Measurements from ENCODE around the gene NXPE4. TPM values are rescaled to one million over a fixed set of nuclear protein-coding genes. Genes with fewer than 3 reads are reported as not detected.

NXPE4 gene
- polyA plus RNA-seq, 1 donor from 2014 or later, result not detected

DNA sequence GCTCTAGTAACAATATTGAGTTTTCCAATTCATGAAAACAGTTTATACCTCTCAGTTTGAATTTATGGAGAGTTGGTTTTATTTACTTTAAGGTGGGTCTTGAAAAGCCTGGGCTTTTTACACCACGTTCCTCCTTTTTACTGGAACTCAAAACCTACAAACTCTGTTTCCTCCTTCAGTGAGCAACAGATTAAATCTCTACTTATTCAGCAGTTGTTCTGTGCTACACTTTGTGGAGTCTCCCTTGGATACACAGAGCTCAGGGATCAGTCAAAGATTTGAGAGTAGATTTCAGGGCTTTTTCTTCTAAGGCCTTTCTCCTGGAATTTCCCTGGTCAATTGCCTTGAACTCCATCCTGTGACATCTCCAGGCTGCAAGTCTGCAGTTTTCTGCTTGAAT lies 39.5 kb downstream of the NXPE4 start:
- H3F3A ChIP-seq (ENCODE audit: insufficient read depth, low read length, poor library complexity, severe bottlenecking), result no peaks in the 10 kb centered on the region
- no peak overlapping the region for H3K9ac ChIP-seq (ENCODE audit: low read length)
- H3K36me3 ChIP-seq (ENCODE audit: insufficient read depth, low read length), result no peaks in the 10 kb centered on the region
- H3K4me3 ChIP-seq (ENCODE audit: low read length), result no peak overlapping the region
- H3K9me2 ChIP-seq (ENCODE audit: insufficient read depth, low read length), result no peaks in the 10 kb centered on the region
- H2AFZ ChIP-seq (ENCODE audit: low read depth, low read length), result no peak overlapping the region
- H4K20me1 ChIP-seq (ENCODE audit: insufficient read depth), result no peaks in the 10 kb centered on the region
- TF ChIP-seq TAF1 (IDR thresholded peaks at IDR 0.05; ENCODE audit: low read depth) (no peak), REST (IDR thresholded peaks at IDR 0.05; ENCODE audit: borderline replicate concordance) (no peak), EZH2 (IDR thresholded peaks at IDR 0.05; ENCODE audit: borderline replicate concordance, insufficient read depth, low read length, poor library complexity, severe bottlenecking) (no peak), POLR2AphosphoS5 (IDR thresholded peaks at IDR 0.05) (no peak), MXI1 (conservative IDR thresholded peaks at IDR 0.05; ENCODE audit: poor library complexity, severe bottlenecking) (no peak), SMC3 (conservative IDR thresholded peaks at IDR 0.05; ENCODE audit: poor library complexity) (no peak), EP300 (conservative IDR thresholded peaks at IDR 0.05; ENCODE audit: poor library complexity, severe bottlenecking) (no peak), RAD21 (conservative IDR thresholded peaks at IDR 0.05) (no peak)
- TF ChIP-seq, protein P1, sequence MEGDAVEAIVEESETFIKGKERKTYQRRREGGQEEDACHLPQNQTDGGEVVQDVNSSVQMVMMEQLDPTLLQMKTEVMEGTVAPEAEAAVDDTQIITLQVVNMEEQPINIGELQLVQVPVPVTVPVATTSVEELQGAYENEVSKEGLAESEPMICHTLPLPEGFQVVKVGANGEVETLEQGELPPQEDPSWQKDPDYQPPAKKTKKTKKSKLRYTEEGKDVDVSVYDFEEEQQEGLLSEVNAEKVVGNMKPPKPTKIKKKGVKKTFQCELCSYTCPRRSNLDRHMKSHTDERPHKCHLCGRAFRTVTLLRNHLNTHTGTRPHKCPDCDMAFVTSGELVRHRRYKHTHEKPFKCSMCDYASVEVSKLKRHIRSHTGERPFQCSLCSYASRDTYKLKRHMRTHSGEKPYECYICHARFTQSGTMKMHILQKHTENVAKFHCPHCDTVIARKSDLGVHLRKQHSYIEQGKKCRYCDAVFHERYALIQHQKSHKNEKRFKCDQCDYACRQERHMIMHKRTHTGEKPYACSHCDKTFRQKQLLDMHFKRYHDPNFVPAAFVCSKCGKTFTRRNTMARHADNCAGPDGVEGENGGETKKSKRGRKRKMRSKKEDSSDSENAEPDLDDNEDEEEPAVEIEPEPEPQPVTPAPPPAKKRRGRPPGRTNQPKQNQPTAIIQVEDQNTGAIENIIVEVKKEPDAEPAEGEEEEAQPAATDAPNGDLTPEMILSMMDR (IDR thresholded peaks at IDR 0.05; ENCODE audit: poor library complexity, severe bottlenecking), result no peak
- no peaks in the 10 kb centered on the region for H3K9me3 ChIP-seq (ENCODE audit: low read length)
- no peaks in the 10 kb centered on the region for H3K79me2 ChIP-seq (replicated peaks; ENCODE audit: insufficient read depth, low read length)
- H3K4me2 ChIP-seq (ENCODE audit: low read length), result no peak overlapping the region
- no peak overlapping the region for H3K27ac ChIP-seq (ENCODE audit: low read length)
- H3K27me3 ChIP-seq (ENCODE audit: insufficient read depth, low read depth, low read length), result no peaks in the 10 kb centered on the region

- Histone ChIP-seq H3K79me2 (replicated peaks; ENCODE audit: insufficient read depth, low read length) (no peaks in the 10 kb centered on the region), H3K4me2 (ENCODE audit: low read length) (no peak overlapping the region), H2AFZ (ENCODE audit: low read depth, low read length) (no peak overlapping the region), H3K36me3 (ENCODE audit: insufficient read depth, low read length) (no peaks in the 10 kb centered on the region), H3F3A (ENCODE audit: insufficient read depth, low read length, poor library complexity, severe bottlenecking) (no peaks in the 10 kb centered on the region), H3K27ac (ENCODE audit: low read length) (no peak overlapping the region), H3K9me3 (ENCODE audit: low read length) (no peaks in the 10 kb centered on the region), H3K9me2 (ENCODE audit: insufficient read depth, low read length) (no peaks in the 10 kb centered on the region), H4K20me1 (ENCODE audit: insufficient read depth) (no peaks in the 10 kb centered on the region), H3K9ac (ENCODE audit: low read length) (no peak overlapping the region), H3K4me3 (ENCODE audit: low read length) (no peak overlapping the region), H3K27me3 (ENCODE audit: insufficient read depth, low read depth, low read length) (no peaks in the 10 kb centered on the region)
- TF ChIP-seq SMC3 (conservative IDR thresholded peaks at IDR 0.05; ENCODE audit: poor library complexity) (no peak), MXI1 (conservative IDR thresholded peaks at IDR 0.05; ENCODE audit: poor library complexity, severe bottlenecking) (no peak), TAF1 (IDR thresholded peaks at IDR 0.05; ENCODE audit: low read depth) (no peak), EZH2 (IDR thresholded peaks at IDR 0.05; ENCODE audit: borderline replicate concordance, insufficient read depth, low read length, poor library complexity, severe bottlenecking) (no peak), REST (IDR thresholded peaks at IDR 0.05; ENCODE audit: borderline replicate concordance) (no peak), EP300 (conservative IDR thresholded peaks at IDR 0.05; ENCODE audit: poor library complexity, severe bottlenecking) (no peak)
- TF ChIP-seq, protein P1 (IDR thresholded peaks at IDR 0.05; ENCODE audit: poor library complexity, severe bottlenecking), result no peak
These were observed 41.9 kb downstream of the NXPE4 start for GRCh38 chr11:114553642-114554041.
